Gastroesophageal sphincter (tissue), 3 donors: ENCODE measurements around the gene SCAMP1.

Source experiments
- EP300 ChIP-seq: sonication (generic); formaldehyde crosslinking; IDR thresholded peaks from one replicate; pipeline ENCODE4 v1.6.1; 2017; ENCODE audit warnings: antibody characterized with exemption, mild to moderate bottlenecking
- TF ChIP-seq, protein P1 (sequence below), 4 experiments: fragments of 200-600 bp in 2 of 4; fragments of 450-650 bp in 2 of 4; sonication (generic) in 1 of 4; IDR thresholded peaks; one replicate each; pipeline ENCODE4 v1.5.1; 2017 to 2019; ENCODE audit warnings: antibody characterized with exemption in 4 of 4, mild to moderate bottlenecking in 2 of 4, moderate library complexity in 2 of 4

GRCh38 chr5:78399116-78399515 is 38.7 kb downstream of the SCAMP1 start:
- TF ChIP-seq, protein P1, sequence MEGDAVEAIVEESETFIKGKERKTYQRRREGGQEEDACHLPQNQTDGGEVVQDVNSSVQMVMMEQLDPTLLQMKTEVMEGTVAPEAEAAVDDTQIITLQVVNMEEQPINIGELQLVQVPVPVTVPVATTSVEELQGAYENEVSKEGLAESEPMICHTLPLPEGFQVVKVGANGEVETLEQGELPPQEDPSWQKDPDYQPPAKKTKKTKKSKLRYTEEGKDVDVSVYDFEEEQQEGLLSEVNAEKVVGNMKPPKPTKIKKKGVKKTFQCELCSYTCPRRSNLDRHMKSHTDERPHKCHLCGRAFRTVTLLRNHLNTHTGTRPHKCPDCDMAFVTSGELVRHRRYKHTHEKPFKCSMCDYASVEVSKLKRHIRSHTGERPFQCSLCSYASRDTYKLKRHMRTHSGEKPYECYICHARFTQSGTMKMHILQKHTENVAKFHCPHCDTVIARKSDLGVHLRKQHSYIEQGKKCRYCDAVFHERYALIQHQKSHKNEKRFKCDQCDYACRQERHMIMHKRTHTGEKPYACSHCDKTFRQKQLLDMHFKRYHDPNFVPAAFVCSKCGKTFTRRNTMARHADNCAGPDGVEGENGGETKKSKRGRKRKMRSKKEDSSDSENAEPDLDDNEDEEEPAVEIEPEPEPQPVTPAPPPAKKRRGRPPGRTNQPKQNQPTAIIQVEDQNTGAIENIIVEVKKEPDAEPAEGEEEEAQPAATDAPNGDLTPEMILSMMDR (IDR thresholded peaks at IDR 0.05): no peak
- TF ChIP-seq EP300: no peak
